ENCODE measurements around the gene EPS8L3.
"Not testable (repeated sequence)": the region's sequence is repeated elsewhere in the genome, so short reads cannot be mapped to it uniquely, and the experiment has no call there.

Gene EPS8L3

GRCh38 chr1:109702940-109703339, 60.8 kb downstream of the EPS8L3 start:
- not testable (repeated sequence) for DNase-seq (ENCODE audit: low read depth, low spot score); H3K4me3 ChIP-seq (ENCODE audit: low read length); H3K9me3 ChIP-seq (ENCODE audit: control insufficient read depth, insufficient read depth, low read length); H3K36me3 ChIP-seq (ENCODE audit: control insufficient read depth, insufficient read depth, low read length); H3K4me1 ChIP-seq (ENCODE audit: control insufficient read depth, insufficient read depth, low read length); H3K27ac ChIP-seq (ENCODE audit: low read length); H3K27me3 ChIP-seq (ENCODE audit: control insufficient read depth, insufficient read depth, low read length)
- no CpG with 5 or more reads among the region's 3 CpGs for WGBS (ENCODE audit: insufficient coverage, insufficient read length)
